ENCODE results near the gene DTNBP1.

DNA sequence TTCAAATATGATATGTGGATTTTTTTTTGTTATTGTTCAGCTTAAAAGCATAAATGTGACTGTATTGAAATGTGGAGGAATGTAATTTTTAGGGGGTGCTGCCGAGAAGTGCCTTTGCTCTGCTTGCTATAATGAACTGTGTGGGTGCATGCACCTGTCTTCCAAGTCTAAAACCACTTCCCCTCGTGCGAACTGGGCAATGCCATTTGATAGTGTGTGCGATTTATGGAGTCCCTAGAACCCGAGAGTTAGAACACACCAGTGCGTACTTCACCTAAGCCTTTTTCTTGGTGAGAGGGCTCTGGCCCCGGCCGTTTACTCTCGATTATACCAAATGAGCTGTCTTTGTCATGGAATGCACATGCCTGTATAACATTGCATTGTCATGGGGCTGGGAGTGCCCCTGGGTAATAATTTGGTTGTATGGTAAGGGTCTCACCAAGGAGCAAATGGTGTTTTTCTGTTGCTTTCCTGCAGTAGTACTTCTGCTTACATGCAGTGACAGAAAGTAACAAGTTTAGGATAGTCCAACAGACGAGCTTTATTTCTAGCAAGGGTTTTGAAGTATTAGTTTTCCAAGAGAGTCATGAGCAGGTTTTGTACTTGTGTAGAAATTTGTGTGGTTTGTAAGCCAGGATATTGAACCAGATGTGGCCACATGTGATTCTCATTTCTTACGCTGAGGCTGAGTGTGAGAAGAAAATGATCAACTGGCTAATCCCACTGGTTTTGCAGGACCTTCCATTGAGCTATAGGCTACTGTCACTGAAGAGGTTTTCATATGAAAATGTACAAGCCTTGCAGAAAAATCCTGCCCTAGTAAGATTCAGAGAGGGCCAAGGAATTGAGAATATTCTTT, 172.4 kb downstream of the DTNBP1 start:
- TF ChIP-seq, protein P1, sequence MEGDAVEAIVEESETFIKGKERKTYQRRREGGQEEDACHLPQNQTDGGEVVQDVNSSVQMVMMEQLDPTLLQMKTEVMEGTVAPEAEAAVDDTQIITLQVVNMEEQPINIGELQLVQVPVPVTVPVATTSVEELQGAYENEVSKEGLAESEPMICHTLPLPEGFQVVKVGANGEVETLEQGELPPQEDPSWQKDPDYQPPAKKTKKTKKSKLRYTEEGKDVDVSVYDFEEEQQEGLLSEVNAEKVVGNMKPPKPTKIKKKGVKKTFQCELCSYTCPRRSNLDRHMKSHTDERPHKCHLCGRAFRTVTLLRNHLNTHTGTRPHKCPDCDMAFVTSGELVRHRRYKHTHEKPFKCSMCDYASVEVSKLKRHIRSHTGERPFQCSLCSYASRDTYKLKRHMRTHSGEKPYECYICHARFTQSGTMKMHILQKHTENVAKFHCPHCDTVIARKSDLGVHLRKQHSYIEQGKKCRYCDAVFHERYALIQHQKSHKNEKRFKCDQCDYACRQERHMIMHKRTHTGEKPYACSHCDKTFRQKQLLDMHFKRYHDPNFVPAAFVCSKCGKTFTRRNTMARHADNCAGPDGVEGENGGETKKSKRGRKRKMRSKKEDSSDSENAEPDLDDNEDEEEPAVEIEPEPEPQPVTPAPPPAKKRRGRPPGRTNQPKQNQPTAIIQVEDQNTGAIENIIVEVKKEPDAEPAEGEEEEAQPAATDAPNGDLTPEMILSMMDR (IDR thresholded peaks at IDR 0.05): no peak
- no peak for TF ChIP-seq POLR2A (IDR thresholded peaks at IDR 0.05)
- TF ChIP-seq POLR2AphosphoS5 (IDR thresholded peaks at IDR 0.05): no peak

Data from breast epithelium (tissue), 3 donors.